ENCODE measurements around the gene LEMD3. TPM values are rescaled to one million over a fixed set of nuclear protein-coding genes. Genes with fewer than 3 reads are reported as not detected.

Gene LEMD3
- total and polyA plus RNA-seq, 2 experiments from 2014 or later, result 15.4 to 56.7 TPM

DNA sequence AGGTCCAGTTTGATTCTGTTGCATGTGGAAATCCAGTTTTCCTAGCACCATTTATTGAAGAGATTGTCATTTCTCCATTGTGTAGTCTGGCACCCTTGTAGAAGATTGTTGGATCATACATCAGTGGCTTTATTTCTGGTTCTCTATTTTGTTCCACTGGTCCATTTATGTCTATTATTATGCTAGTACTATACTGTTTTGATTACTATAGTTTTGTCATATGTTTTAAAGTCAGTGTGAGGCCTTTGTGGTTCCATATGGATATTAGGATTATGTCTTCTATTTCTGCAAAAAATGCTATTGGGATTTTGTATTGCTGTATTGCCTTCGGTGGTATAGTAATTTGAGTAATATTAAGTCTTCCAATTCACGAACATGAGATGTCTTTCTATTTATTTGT is 51.4 kb downstream of the LEMD3 start:
- TF ChIP-seq, protein P1, sequence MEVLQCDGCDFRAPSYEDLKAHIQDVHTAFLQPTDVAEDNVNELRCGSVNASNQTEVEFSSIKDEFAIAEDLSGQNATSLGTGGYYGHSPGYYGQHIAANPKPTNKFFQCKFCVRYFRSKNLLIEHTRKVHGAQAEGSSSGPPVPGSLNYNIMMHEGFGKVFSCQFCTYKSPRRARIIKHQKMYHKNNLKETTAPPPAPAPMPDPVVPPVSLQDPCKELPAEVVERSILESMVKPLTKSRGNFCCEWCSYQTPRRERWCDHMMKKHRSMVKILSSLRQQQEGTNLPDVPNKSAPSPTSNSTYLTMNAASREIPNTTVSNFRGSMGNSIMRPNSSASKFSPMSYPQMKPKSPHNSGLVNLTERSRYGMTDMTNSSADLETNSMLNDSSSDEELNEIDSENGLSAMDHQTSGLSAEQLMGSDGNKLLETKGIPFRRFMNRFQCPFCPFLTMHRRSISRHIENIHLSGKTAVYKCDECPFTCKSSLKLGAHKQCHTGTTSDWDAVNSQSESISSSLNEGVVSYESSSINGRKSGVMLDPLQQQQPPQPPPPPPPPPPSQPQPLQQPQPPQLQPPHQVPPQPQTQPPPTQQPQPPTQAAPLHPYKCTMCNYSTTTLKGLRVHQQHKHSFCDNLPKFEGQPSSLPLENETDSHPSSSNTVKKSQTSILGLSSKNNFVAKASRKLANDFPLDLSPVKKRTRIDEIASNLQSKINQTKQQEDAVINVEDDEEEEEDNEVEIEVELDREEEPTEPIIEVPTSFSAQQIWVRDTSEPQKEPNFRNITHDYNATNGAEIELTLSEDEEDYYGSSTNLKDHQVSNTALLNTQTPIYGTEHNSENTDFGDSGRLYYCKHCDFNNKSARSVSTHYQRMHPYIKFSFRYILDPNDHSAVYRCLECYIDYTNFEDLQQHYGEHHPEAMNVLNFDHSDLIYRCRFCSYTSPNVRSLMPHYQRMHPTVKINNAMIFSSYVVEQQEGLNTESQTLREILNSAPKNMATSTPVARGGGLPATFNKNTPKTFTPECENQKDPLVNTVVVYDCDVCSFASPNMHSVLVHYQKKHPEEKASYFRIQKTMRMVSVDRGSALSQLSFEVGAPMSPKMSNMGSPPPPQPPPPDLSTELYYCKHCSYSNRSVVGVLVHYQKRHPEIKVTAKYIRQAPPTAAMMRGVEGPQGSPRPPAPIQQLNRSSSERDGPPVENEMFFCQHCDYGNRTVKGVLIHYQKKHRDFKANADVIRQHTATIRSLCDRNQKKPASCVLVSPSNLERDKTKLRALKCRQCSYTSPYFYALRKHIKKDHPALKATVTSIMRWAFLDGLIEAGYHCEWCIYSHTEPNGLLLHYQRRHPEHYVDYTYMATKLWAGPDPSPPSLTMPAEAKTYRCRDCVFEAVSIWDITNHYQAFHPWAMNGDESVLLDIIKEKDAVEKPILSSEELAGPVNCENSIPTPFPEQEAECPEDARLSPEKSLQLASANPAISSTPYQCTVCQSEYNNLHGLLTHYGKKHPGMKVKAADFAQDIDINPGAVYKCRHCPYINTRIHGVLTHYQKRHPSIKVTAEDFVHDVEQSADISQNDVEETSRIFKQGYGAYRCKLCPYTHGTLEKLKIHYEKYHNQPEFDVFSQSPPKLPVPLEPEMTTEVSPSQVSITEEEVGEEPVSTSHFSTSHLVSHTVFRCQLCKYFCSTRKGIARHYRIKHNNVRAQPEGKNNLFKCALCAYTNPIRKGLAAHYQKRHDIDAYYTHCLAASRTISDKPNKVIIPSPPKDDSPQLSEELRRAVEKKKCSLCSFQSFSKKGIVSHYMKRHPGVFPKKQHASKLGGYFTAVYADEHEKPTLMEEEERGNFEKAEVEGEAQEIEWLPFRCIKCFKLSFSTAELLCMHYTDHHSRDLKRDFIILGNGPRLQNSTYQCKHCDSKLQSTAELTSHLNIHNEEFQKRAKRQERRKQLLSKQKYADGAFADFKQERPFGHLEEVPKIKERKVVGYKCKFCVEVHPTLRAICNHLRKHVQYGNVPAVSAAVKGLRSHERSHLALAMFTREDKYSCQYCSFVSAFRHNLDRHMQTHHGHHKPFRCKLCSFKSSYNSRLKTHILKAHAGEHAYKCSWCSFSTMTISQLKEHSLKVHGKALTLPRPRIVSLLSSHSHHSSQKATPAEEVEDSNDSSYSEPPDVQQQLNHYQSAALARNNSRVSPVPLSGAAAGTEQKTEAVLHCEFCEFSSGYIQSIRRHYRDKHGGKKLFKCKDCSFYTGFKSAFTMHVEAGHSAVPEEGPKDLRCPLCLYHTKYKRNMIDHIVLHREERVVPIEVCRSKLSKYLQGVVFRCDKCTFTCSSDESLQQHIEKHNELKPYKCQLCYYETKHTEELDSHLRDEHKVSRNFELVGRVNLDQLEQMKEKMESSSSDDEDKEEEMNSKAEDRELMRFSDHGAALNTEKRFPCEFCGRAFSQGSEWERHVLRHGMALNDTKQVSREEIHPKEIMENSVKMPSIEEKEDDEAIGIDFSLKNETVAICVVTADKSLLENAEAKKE (CRISPR knock-in tag; IDR thresholded peaks at IDR 0.05), result no peak
- no peak for TF ChIP-seq JUNB (IDR thresholded peaks at IDR 0.05; ENCODE audit: unreplicated experiment)
- no peak for TF ChIP-seq EZH2phosphoT487 (IDR thresholded peaks at IDR 0.05; ENCODE audit: unreplicated experiment)
- TF ChIP-seq CREB1 (CRISPR knock-in tag; IDR thresholded peaks at IDR 0.05; ENCODE audit: low read depth), result no peak
- no peak for TF ChIP-seq ZNF331 (CRISPR knock-in tag; IDR thresholded peaks at IDR 0.05; ENCODE audit: low read depth)
- no peak for TF ChIP-seq NANOG (IDR thresholded peaks at IDR 0.05; ENCODE audit: borderline replicate concordance)
- TF ChIP-seq, protein P2, sequence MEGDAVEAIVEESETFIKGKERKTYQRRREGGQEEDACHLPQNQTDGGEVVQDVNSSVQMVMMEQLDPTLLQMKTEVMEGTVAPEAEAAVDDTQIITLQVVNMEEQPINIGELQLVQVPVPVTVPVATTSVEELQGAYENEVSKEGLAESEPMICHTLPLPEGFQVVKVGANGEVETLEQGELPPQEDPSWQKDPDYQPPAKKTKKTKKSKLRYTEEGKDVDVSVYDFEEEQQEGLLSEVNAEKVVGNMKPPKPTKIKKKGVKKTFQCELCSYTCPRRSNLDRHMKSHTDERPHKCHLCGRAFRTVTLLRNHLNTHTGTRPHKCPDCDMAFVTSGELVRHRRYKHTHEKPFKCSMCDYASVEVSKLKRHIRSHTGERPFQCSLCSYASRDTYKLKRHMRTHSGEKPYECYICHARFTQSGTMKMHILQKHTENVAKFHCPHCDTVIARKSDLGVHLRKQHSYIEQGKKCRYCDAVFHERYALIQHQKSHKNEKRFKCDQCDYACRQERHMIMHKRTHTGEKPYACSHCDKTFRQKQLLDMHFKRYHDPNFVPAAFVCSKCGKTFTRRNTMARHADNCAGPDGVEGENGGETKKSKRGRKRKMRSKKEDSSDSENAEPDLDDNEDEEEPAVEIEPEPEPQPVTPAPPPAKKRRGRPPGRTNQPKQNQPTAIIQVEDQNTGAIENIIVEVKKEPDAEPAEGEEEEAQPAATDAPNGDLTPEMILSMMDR (conservative IDR thresholded peaks at IDR 0.05; ENCODE audit: low read depth in 2 of 2), result no peak
- no peak for TF ChIP-seq EZH2 (IDR thresholded peaks at IDR 0.05; ENCODE audit: low read depth, unreplicated experiment)
- TF ChIP-seq STAT1 (IDR thresholded peaks at IDR 0.05; ENCODE audit: unreplicated experiment), result no peak
- TF ChIP-seq ZNF114 (CRISPR knock-in tag; IDR thresholded peaks at IDR 0.05), result no peak
- TF ChIP-seq, protein P3, sequence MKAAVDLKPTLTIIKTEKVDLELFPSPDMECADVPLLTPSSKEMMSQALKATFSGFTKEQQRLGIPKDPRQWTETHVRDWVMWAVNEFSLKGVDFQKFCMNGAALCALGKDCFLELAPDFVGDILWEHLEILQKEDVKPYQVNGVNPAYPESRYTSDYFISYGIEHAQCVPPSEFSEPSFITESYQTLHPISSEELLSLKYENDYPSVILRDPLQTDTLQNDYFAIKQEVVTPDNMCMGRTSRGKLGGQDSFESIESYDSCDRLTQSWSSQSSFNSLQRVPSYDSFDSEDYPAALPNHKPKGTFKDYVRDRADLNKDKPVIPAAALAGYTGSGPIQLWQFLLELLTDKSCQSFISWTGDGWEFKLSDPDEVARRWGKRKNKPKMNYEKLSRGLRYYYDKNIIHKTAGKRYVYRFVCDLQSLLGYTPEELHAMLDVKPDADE (IDR thresholded peaks at IDR 0.05), result no peak
- TF ChIP-seq, protein P4, sequence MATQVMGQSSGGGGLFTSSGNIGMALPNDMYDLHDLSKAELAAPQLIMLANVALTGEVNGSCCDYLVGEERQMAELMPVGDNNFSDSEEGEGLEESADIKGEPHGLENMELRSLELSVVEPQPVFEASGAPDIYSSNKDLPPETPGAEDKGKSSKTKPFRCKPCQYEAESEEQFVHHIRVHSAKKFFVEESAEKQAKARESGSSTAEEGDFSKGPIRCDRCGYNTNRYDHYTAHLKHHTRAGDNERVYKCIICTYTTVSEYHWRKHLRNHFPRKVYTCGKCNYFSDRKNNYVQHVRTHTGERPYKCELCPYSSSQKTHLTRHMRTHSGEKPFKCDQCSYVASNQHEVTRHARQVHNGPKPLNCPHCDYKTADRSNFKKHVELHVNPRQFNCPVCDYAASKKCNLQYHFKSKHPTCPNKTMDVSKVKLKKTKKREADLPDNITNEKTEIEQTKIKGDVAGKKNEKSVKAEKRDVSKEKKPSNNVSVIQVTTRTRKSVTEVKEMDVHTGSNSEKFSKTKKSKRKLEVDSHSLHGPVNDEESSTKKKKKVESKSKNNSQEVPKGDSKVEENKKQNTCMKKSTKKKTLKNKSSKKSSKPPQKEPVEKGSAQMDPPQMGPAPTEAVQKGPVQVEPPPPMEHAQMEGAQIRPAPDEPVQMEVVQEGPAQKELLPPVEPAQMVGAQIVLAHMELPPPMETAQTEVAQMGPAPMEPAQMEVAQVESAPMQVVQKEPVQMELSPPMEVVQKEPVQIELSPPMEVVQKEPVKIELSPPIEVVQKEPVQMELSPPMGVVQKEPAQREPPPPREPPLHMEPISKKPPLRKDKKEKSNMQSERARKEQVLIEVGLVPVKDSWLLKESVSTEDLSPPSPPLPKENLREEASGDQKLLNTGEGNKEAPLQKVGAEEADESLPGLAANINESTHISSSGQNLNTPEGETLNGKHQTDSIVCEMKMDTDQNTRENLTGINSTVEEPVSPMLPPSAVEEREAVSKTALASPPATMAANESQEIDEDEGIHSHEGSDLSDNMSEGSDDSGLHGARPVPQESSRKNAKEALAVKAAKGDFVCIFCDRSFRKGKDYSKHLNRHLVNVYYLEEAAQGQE (IDR thresholded peaks at IDR 0.05; ENCODE audit: unreplicated experiment), result no peak
- TF ChIP-seq POLR2AphosphoS5 (IDR thresholded peaks at IDR 0.05; ENCODE audit: low read depth), result no peak
- H3K36me3 ChIP-seq (ENCODE audit: insufficient read depth), result peaks cover 19% of the 10 kb centered on the region; the same call in 1 of the 2 replicates
- Mint-ChIP-seq H3K36me3 (ENCODE audit: low read depth) (peaks cover 78% of the 10 kb centered on the region), H3K27me3 (ENCODE audit: insufficient read depth, low read depth, poor library complexity) (peaks cover 3% of the 10 kb centered on the region), H3K27ac (no peak overlapping the region), H3K4me3 (no peak overlapping the region), H3K4me1 (no peaks in the 10 kb centered on the region), H3K9me3 (peaks cover 23% of the 10 kb centered on the region)
- ATAC-seq (no peak), DNase-seq (ENCODE audit: low spot score) (no peak)
- no peak overlapping the region for H3K27ac ChIP-seq (ENCODE audit: low read depth)
- H3K79me2 ChIP-seq (replicated peaks; ENCODE audit: insufficient read depth), result peaks cover 51% of the 10 kb centered on the region
- H4K20me1 ChIP-seq (replicated peaks; ENCODE audit: insufficient read depth), result no peaks in the 10 kb centered on the region
- H2AFZ ChIP-seq, result no peak overlapping the region
- no peaks in the 10 kb centered on the region for H3F3A ChIP-seq (replicated peaks; ENCODE audit: low read depth)
- H3K4me3 ChIP-seq, result no peak overlapping the region
- no peak overlapping the region for H3K4me2 ChIP-seq
- H3K27me3 ChIP-seq (ENCODE audit: insufficient read depth), result no peaks in the 10 kb centered on the region
- H3K9me2 ChIP-seq (ENCODE audit: insufficient read depth), result no peaks in the 10 kb centered on the region
- H3K4me1 ChIP-seq (ENCODE audit: insufficient read depth), result no peaks in the 10 kb centered on the region
